ENCODE measurements around the gene STARD3. TPM values are rescaled to one million over a fixed set of nuclear protein-coding genes. Genes with fewer than 3 reads are reported as not detected.
"Not testable (repeated sequence)": the region's sequence is repeated elsewhere in the genome, so short reads cannot be mapped to it uniquely, and the experiment has no call there.

STARD3 gene
- total RNA-seq, 4 donors from 2014 or later = 27.5 to 47.3 (median 38.6) TPM

DNA sequence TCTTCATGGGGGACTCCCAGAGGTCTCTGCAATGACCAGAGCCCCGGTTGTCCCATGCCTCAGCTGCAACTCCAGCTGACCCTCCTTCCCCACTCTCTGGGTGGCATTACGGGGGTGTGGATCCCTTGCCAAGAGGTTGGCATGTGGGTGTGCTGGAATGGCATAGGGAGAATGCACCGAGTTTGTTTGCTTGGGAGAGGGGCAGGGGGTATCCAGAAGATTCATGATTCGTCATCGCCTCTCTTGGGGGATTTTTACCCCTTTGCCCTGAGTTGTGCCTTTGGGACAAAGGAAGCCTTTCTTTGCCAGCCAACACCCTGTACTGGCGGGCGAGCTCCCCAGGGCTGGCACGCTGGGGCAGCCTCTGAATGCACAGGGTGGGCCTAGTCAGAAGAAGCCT lies 69.4 kb downstream of the STARD3 start:
- Histone ChIP-seq H3K36me3 (peaks cover 31 to 52% (median 48%) of the 10 kb centered on the region in 4 donors), H3K4me1 (peaks cover 24 to 45% (median 40%) of the 10 kb centered on the region in 4 donors), H3K27ac (replicated peaks in 1 of 4) (peak overlapping the region in 2 of 4 donors; percentile 52 to 55), H3K4me3 (no peak overlapping the region), H3K27me3 (no peaks in the 10 kb centered on the region), H3K9me3 (no peaks in the 10 kb centered on the region)
- 80% methylated on average over 8 of the region's 8 CpGs for WGBS
- intact Hi-C loops (cut with DNase I) = no loop called here
- no peak for TF ChIP-seq POLR2A (IDR thresholded peaks at IDR 0.05; ENCODE audit: low read depth)
- no peak for TF ChIP-seq POLR2AphosphoS5 (IDR thresholded peaks at IDR 0.05)
- TF ChIP-seq, protein P1, sequence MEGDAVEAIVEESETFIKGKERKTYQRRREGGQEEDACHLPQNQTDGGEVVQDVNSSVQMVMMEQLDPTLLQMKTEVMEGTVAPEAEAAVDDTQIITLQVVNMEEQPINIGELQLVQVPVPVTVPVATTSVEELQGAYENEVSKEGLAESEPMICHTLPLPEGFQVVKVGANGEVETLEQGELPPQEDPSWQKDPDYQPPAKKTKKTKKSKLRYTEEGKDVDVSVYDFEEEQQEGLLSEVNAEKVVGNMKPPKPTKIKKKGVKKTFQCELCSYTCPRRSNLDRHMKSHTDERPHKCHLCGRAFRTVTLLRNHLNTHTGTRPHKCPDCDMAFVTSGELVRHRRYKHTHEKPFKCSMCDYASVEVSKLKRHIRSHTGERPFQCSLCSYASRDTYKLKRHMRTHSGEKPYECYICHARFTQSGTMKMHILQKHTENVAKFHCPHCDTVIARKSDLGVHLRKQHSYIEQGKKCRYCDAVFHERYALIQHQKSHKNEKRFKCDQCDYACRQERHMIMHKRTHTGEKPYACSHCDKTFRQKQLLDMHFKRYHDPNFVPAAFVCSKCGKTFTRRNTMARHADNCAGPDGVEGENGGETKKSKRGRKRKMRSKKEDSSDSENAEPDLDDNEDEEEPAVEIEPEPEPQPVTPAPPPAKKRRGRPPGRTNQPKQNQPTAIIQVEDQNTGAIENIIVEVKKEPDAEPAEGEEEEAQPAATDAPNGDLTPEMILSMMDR (IDR thresholded peaks at IDR 0.05) = no peak
- no peak for DNase-seq (ENCODE audit: extremely low spot score)

DNA sequence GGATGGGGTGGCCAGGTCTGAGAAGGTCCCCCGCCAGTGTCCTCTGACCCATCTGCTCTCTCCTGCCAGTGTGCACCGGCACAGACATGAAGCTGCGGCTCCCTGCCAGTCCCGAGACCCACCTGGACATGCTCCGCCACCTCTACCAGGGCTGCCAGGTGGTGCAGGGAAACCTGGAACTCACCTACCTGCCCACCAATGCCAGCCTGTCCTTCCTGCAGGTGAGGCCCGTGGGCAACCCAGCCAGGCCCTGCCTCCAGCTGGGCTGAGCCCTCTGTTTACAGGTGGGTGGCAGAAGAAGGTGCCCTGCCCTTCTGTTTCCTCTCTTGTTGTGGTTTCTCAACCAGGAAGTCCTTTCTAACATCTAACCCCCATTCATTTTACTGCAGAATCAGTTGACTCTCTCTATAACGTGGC lies 70.0 kb downstream of the STARD3 start:
- DNase-seq (ENCODE audit: extremely low spot score) = no peak
- WGBS = 85% methylated on average over 4 of the region's 7 CpGs
- Histone ChIP-seq H3K4me3 (no peak overlapping the region), H3K9me3 (no peaks in the 10 kb centered on the region), H3K4me1 (peaks cover 19 to 39% (median 34%) of the 10 kb centered on the region in 4 donors), H3K27me3 (no peaks in the 10 kb centered on the region), H3K36me3 (peaks cover 34 to 57% (median 54%) of the 10 kb centered on the region in 4 donors), H3K27ac (replicated peaks in 1 of 4) (peak overlapping the region in 2 of 4 donors; percentile 13 to 14)
- TF ChIP-seq EP300 (IDR thresholded peaks at IDR 0.05) = no peak
- no peak for TF ChIP-seq POLR2A (IDR thresholded peaks at IDR 0.05; ENCODE audit: low read depth)
- TF ChIP-seq, protein P1 (IDR thresholded peaks at IDR 0.05) = no peak
- no peak for TF ChIP-seq POLR2AphosphoS5 (IDR thresholded peaks at IDR 0.05)
- intact Hi-C loops (cut with DNase I) = no loop called here

DNA sequence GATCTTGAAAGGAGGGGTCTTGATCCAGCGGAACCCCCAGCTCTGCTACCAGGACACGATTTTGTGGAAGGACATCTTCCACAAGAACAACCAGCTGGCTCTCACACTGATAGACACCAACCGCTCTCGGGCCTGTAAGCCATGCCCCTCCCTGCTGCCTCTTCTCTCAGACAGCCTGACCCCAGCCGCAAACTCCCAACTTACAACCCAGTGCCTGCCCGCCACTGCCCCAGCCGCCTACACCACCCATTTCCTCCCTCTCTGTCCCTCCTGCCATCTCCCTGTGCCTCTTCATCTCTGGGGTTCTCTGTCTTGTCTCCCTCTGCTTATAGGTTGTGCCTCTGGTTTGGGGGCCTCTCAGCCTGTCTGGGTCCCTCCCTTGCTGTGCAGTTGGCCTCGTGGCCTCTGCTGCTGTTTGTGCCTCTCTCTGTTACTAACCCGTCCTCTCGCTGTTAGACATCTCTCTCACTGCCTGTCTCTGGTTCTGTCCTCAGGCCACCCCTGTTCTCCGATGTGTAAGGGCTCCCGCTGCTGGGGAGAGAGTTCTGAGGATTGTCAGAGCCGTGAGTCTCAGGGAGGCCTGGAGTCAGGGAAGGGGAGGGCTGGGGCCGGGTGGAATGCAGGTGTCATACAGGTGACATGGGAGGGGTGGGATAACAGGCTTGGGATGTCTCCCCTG lies 72.5 kb downstream of the STARD3 start:
- intact Hi-C loops (cut with DNase I) = no loop called here
- peaks cover 14 to 17% (median 16%) of the 10 kb centered on the region in 4 donors for H3K4me1 ChIP-seq
- H3K27me3 ChIP-seq = no peaks in the 10 kb centered on the region
- no peak overlapping the region for H3K27ac ChIP-seq (replicated peaks in 1 of 4)
- whole genome bisulfite sequencing = 94% methylated on average over 14 of the region's 14 CpGs
- TF ChIP-seq EP300 (IDR thresholded peaks at IDR 0.05) = no peak
- TF ChIP-seq POLR2A (IDR thresholded peaks at IDR 0.05; ENCODE audit: low read depth) = no peak
- no peak overlapping the region for H3K4me3 ChIP-seq
- peaks cover 37 to 81% (median 76%) of the 10 kb centered on the region in 4 donors for H3K36me3 ChIP-seq
- no peak for DNase-seq (ENCODE audit: extremely low spot score)
- no peaks in the 10 kb centered on the region for H3K9me3 ChIP-seq

DNA sequence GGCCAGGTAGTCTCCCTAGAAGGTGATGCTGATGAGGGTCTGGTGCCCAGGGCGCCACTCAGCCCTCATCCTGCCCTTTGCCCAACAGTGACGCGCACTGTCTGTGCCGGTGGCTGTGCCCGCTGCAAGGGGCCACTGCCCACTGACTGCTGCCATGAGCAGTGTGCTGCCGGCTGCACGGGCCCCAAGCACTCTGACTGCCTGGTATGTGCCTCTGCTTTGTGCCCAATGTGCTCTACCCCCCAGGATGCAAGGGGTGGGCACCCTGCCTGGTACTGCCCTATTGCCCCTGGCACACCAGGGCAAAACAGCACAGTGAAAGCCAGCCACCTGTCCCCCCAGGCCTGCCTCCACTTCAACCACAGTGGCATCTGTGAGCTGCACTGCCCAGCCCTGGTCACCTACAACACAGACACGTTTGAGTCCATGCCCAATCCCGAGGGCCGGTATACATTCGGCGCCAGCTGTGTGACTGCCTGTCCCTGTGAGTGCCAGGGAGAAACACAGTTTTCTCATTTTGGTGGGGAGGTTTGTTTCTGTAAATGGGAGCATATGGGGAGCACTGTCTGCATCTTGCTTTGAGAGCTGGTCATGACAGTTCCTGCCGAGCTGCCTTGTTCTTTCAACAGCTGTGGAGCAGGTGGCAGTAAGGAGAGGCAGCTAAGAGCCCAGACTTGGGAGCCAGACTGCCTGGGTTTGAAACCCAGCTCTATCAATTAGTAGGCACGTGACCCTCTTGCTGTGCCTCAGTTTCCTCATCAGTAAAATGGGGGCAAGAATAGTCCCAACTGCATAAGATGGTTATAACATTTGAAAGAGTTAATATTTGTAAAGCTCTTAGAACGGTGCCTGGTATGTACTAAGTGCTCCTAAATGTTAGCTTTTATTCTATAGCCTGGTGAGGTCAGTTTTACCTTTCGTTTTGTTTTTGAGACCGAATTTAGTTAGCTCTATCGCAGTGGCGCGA lies 73.3 kb downstream of the STARD3 start:
- Histone ChIP-seq H3K36me3 (peaks cover 37 to 89% (median 82%) of the 10 kb centered on the region in 4 donors), H3K4me3 (no peak overlapping the region), H3K27ac (replicated peaks in 1 of 4) (no peak overlapping the region), H3K4me1 (peaks cover 5 to 9% (median 7%) of the 10 kb centered on the region in 4 donors), H3K27me3 (no peaks in the 10 kb centered on the region), H3K9me3 (no peaks in the 10 kb centered on the region)
- TF ChIP-seq, protein P1 (IDR thresholded peaks at IDR 0.05) = no peak
- TF ChIP-seq POLR2A (IDR thresholded peaks at IDR 0.05; ENCODE audit: low read depth) (no peak), POLR2AphosphoS5 (IDR thresholded peaks at IDR 0.05) (no peak), EP300 (IDR thresholded peaks at IDR 0.05) (no peak)
- 88% methylated on average over 12 of the region's 20 CpGs for WGBS
- no peak for DNase-seq (ENCODE audit: extremely low spot score)
- intact Hi-C loops (cut with DNase I) = no loop called here

DNA sequence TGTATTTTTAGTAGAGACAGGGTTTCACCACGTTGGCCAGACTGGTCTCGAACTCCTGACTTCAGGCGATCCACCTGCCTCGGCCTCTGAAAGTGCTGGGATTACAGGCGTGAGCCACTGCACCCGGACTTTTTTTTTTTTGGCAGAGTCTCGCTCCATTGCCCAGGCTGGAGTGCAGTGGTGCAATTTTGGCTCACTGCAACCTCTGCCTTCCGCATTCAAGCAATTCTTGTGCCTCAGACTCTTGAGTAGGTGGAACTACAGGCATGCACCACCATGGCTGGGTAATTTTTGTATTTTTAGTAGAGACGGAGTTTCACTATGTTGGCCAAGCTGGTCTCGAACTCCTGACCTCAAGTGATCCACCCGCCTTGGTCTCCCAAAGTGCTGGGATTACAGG lies 74.1 kb downstream of the STARD3 start:
- 91% methylated on average over 11 of the region's 11 CpGs for WGBS
- H3K27me3 ChIP-seq; H3K27ac ChIP-seq (replicated peaks in 1 of 4); H3K4me1 ChIP-seq; DNase-seq (ENCODE audit: extremely low spot score); H3K9me3 ChIP-seq; H3K4me3 ChIP-seq; intact Hi-C loops (cut with DNase I): not testable (repeated sequence)
- peaks cover 44 to 97% (median 90%) of the 10 kb centered on the region in 4 donors for H3K36me3 ChIP-seq

Data from esophagus muscularis mucosa (tissue), 4 donors.